IPS-NIHi11 (cell line): ENCODE results near the gene FRAS1.
"Not testable (repeated sequence)": the region's sequence is repeated elsewhere in the genome, so short reads cannot be mapped to it uniquely, and the experiment has no call there.

Source experiments
- DNase-seq: peaks from one replicate; pipeline ENCODE4 v3.0.0; 2012; ENCODE audit warnings: mixed read lengths, low spot score

FRAS1 gene

DNA sequence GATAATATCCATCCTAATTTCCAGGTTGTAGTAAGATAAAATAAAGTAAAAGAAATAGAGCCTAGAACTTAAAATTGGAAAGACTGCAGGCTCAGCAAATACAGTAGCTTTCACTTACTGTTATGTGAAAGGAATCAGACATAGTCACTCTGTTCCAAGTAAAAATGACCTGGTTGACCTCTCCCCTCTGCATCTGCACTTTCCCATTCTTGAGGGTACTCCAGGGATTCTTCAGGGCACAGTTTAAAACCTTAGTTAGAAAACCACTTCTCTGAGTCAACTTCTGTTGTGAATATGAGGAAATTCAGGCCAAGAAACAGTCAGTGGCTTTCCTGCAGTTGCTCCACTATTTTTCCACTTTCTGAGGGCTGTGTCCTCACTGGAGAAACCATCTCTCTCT lies 42.9 kb downstream of the FRAS1 start:
- no peak for DNase-seq

DNA sequence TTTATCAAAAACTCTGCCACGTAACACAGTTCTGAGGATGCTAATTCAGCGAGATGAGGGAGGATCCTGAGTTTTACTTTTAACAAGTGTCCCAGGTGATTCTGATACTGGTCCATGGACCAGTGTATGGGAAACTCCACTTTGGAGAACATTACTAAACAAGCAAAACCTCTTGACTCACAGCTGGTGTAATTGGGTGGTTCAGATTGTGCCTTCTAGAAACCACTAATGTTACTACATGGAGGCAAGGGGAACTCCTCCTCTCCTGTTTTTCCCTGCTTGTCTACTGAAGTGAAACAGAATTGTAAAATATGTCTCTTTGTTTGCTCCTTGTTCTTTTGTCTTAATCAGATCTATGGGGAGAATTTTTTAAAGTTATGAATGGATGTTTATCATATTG lies 62.6 kb downstream of the FRAS1 start:
- no peak for DNase-seq

DNA sequence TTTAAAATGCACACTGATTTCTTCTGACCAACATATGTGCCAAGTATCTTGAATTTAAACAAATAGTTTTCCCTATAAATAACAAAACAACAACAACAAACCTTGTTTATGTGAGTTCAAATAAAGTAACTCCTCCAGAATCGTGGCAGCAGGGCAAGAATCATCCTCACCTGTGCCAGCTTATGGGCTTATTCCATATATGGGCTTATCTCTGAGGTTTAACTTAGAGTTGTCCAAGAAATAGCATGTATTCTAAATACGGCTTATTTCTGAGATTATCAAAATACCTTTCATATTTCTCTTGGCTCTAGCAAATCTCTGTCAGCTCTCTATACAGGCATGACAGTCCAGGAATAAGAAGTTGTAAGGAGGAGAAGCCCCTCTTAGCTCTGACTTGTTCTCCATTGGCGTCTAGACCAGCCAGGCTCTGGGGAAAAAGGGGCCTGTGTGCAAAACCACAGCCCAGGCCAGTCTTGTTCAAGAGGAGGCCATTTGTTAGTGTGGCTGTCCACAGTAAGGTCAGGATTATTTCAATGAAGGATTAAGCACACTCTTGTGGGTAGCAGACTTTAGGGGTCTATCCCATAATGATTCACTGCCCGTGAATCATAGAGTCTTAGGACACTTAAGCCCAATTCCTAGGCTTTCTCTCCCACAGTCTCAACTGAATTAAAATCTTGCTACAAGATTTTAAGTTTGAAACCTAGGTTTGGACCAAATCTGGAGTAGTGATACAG lies 63.2 kb downstream of the FRAS1 start:
- no peak for DNase-seq

DNA sequence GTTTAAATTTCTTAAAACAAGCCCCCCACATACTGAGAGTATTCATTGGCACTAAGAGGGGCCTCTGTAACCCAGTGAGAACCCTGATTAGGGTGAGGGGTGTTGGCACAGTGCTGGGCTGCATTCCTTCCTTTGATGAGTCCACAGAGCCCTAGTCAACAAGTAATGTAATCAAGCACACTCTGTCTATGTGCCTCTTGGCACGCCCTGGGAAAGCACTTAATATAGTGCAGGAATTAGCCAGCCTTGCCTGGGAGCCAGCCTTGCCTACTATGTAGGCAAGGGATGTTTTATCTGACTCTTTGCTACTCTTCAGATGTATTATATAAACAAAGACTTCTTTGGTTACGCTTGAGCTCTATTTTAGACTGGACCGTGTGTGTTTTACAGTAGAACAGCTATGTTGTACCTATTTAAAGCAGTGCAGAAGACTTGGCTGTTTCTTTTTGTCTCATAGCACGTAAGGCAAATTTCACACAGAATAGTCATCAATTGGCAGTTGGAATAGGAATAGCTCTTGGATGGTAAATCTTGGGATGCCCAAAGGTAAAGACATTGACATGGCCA lies 64.3 kb downstream of the FRAS1 start:
- DNase-seq, result no peak

DNA sequence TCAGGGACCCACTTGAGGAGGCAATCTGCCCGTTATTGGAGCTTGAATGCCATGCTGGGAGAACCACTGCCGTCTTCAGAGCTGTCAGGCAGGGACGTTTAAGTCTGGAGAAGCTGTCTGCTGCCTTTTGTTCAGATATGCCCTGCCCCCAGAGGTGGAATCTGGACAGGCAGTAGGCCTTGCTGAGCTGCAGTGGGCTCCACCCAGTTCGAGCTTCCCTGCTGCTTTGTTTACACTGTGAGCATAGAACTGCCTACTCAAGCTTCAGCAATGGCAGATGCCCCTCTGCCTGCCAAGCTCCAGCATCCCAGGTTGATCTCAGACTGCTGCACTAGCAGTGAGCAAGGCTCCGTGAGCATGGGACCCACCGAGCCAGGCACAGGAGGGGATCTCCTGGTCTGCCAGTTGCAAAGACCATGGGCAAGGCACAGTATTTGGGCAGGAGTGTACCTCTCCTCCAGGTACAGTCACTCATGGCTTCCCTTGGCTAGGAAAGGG lies 68.8 kb downstream of the FRAS1 start:
- DNase-seq, result not testable (repeated sequence)

DNA sequence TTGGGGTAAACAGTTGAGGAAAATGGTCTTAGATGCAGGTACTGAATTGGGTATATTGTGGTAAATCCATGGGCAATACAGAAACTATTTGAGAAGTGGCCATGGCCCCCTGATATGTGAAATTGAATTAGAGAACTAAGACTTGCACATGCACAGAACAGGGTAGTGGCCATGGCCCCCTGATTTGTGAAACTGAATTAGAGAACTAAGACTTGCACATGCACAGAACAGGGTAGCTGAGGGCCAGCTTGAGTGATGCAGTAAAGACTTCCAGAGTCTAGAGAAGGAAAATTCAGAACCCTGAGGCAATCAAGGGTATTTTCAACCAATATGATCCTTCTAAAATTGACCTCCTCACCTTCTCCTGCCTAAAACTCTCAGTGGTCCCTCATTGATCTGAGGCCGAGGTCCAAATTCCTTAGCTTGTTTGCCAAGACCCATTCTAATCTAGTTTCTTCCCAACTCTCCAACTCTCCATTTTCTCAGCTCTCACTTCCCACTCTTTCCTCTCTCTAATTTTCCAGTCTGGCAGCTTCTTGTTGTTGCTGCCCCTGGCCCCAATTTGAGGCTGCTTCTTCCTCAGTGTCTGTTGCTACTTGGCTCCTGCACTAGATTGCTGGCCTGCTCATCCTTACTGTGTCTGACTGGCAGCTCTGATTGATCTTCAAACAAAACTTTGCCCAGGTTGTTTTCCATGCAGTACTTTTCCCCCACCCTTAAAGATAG lies 72.4 kb downstream of the FRAS1 start:
- DNase-seq, result no peak

DNA sequence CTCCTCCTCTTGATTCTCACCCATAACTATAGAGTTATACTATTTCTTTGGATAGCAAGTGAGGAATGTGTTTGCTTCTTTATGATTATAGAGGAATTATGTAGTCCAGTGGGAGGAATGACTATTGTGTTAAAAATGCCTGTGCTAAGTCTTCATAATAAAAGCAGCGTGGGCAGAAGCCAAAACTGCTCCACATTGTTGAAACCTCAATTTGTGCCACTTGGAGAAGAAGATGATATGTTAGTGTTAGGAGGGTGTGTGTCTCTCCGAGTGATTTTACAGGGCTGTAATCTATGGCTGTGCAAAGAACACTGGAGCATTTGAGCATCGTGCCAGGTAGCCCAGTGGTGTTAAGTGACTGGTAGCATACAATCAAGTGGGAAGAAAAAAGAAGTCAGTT lies 74.3 kb downstream of the FRAS1 start:
- DNase-seq, result no peak

DNA sequence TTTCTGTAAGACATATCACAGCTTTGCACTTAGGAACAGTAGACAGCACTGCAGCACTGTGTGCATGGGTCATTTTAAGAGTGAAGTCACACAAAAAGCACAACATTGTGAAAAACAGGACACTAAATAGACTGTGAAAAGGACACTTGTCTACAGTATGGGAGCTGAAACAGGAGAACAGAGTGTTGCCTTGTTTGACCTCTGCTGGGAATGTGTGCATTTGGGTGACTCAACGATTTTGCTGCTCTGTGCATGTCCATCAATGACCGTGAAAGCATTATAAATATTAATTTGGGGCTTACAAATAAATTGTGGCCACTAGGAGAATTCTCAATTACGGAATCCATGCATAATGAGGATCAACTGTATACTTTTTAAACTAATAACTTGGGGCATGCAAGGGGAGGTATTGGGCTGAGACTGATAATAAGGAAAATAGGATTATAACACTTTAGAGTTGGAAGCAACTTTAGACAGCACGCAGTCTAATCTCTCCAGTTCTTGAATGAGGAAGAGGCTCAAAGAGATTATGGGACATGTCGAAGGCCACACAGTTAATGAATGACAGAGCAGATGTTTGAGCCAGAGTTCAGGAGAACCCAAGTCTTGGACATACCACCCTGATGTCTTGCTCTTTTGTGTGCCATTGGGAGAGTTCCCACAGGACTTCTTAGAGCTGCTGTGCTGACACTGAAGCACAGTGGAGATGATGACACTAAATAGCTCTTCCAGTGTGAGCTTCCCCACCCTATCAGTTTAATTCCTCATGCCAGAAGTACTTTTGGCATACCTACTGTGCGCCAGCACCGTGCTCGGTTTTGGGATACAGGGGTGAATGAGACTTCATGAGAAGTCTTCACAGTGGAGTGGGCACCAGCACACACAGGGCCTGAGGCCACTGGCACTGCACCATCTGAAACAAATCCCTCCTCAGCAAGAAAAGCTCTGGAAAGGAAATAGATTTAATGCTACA lies 79.3 kb downstream of the FRAS1 start:
- DNase-seq, result no peak

DNA sequence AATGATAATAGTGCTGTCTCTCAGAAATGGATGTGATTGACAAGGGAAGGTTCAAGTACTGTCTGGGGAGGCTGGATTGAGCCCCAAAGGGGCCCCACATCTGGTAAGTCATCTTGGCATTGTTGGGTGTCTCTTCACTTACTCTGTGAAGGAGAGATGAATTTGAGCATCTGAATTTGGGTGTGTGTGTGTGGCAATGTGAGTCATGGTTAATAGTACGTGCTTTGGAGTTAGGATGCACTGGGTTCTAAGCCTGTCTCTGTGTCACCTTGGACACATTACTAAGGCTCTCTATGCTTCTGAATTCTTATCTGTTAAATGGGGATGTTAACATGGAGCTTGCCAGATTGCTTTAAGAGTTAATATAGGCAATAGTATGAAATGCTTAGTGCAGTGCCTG lies 80.4 kb downstream of the FRAS1 start:
- no peak for DNase-seq

DNA sequence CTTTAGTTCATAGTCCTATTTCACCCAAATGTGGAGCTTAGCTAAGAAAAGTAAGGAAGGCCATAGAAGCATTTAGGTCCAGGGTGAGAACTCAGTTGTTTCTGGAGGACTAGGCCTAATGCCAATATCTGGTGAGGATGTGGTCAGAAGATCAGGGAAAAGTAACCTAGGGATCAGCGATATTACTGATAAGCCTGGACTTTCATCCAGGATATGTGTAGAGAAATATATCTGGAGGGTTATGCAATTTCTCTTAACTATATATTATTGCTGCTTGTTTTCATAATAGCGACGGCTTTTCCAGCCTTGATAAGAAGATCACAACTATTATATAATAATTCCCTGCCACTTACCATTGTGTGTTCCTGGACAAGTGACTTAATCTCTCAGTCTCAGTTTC lies 81.1 kb downstream of the FRAS1 start:
- DNase-seq, result no peak

DNA sequence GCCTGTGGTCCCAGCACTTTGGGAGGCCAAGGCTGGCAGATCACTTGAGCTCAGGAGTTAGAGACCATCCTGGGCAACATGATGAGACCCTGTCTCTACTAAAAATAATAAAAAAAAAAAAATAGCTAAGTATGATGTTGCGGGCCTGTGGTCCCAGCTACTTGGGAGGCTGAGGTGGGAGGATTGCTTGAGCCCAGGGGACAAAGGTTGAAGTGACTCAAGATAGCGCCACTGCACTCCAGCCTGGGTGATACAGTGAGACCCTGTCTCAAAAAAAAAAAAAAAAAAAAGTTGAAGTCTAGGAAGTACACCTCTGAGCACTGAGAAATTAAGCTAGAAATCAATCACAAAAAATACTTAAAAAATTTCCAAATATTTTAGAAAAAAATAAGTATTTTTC lies 86.5 kb downstream of the FRAS1 start:
- DNase-seq, result no peak

DNA sequence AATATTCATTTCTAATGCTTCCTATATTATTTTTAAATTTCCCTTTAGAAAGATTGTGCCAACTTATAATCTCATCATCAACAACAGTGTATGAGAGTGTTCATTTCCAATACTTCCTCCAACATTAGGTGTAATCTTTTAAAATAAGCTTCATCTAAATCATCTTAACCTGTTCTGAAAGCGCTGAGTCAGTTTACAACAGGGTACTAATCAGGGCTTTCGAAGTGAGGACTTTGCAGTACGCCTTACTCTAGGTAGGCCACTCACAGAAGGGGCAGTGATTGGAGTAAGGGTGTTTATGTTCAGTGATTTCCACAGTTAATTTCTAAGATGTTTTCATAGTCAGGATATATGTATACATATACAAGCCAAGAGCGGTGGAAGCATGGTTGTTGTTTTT lies 87.9 kb downstream of the FRAS1 start:
- no peak for DNase-seq

DNA sequence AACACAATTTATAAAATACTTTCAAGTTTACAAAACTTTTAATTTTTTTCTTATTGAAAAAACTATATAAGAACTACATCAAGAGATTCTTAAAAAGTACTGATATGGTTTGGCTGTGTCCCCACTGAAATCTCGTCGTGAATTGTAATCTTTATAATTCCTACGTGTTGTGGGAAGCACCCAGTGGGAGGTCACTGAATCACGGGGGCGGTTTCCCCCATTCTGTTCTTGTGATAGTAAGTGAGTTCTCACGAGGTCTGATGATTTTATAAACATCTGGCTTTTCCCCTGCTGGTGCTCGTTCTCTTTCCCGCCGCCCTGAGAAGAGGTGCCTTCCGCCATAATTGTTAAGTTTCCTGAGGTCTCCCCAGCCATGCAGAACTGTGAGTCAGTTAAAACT lies 88.5 kb downstream of the FRAS1 start:
- no peak for DNase-seq

DNA sequence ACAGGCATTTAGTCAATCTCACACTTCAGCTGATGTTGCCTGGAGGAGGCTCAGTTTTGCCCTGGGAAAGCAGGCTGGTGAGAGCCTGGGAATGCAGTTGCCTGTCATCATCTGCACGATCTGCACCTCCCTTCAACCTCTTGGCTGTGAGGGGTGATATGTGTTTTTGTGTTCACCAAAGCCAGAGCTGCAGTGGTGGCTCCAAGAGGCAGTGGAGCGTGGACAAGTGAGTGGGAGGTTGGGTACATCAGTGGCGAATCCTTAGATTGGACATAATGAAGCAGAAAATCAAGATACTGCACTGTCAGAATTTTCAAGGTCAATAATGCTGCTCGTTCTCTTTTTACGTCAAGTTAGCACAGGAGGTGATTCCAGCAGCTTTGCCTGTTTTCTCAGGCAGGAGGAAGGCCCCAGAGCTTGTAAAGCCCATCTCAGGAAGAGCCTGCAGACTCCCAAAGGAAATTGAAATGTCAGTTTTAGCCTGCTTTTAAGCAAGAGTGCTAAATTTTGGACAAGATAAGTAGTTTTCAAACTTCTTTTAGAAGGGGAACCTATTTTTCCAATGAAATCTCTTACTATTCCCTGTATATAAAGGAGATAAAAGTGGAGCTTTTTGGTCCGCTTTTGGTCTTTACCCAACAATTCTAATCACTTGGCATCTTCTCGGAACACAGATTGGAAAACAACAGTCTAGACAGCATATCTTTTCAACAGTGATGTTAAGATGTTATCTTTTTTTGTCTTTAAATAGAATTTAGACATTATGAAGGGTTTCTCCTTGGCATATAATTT lies 92.8 kb downstream of the FRAS1 start:
- no peak for DNase-seq

DNA sequence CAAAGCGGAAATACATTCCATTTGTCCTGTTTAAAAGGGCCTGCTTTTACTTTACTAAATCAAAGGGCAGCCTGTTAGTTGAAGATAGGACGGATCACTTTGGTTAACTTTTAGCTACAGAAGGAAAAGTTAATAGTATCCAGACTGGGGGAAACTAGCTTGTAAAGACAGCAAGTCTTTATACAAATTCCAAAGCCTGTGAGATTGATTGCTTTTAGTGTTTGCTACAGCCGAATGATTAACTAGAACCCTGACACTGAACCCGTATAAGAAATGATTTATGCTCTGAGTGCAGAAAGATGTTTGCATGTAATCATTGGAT lies 93.4 kb downstream of the FRAS1 start:
- DNase-seq, result no peak

DNA sequence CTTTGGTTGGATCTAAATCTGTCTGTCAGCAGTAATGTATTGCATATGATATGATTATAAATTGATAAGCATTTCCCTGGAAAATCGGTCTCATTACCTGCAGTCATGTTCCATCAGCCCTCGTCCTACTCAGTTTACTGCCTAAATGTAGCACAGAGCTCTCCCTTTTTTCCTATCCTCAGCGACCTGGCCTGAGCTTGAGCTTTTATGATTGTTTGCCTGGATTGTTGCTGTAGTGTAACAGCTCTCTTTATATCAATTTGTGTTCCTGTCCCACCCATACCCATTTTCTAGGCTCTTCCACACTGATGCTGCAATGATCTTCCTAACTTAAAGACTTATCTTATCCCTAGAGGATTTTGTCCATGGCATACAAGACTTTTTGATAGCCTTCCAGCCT lies 95.7 kb downstream of the FRAS1 start:
- no peak for DNase-seq

DNA sequence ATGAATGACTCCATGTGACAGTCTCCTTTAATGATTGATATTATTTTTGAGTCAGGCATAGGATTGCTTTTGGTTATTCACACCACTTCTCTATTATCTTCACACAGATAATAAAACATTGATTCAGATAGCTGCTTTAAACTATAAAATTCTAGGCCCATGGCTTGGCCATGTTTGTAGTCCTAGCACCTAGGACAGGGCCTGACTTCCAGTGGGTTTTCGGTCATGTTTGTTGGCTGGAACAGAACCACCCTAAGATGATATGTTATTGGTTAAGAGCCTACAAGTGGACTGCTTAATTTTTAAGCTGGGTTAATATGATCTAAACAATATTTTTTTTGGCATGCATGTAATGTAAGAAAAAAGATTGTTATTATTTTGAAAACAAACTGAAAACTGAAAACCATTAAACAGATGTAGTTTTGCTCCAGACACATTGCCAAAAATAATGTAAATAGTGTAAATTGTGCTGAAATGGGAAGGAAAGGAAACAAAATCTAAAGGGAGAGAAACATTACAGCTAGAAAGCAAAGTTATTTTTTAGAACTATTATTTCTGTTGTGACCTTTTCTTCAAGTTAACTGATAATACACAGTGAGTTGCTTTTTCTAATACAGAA lies 98.0 kb downstream of the FRAS1 start:
- DNase-seq, result no peak

DNA sequence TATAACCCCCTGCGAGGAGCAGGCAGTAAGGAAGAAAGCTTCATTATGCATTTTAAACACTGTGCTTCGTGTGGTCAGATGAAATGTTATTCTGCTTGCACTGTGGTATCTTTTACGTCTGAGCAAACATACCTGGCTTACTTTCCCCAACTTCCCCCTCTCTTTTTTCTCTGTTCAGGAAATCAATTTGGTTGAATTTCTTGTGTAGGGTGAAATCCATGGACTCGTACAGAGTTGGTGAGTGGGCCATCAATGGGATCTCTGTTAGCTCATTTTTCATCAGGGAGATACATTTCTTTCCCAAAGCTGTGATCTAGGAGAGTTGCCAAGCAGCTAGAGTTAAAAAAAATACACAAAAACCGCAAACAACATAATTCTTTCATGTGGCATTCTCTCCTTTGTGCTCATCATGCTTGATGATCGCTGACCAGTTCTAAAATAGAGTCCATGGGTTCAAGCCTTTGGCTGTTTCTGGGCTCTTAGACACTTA lies 98.5 kb downstream of the FRAS1 start:
- no peak for DNase-seq

DNA sequence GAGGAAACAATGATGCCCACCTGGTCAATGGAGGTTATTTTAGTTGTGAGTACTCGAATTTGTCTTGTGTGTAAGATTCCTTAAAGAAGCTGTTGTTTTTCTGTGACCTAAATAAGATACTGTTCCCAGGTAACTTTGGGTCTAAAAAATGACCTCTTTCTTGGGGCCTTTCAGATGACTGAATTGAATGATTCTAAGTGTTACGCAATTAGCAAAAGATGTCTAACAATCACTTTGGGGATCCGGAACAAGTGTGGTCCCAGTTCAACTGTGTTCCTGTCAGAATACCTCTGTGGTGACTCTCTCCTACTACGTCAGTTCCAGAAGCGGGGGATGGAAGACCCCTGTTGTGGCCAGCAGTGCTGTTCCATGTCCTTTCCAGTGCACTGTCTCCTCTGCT lies 99.4 kb downstream of the FRAS1 start:
- no peak for DNase-seq

DNA sequence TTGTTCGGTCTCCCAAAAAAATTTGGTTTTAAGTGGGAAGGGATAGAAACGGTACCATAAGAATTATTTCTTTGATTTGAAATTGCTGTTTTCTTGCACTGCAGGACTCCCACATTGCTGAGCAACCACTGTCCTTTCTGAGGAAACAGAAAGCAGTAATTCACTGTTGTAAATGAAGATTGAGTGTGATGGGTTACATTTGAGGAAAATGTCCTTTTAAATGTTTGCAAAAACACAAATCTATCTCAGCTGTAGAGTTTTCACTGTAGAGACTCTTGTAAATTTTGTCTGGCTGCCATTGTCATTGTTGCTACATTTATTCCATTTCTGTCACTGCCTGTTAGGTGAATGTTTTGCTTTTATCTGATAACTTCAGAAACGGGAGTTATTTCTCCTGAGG lies 105.2 kb downstream of the FRAS1 start:
- DNase-seq, result no peak

DNA sequence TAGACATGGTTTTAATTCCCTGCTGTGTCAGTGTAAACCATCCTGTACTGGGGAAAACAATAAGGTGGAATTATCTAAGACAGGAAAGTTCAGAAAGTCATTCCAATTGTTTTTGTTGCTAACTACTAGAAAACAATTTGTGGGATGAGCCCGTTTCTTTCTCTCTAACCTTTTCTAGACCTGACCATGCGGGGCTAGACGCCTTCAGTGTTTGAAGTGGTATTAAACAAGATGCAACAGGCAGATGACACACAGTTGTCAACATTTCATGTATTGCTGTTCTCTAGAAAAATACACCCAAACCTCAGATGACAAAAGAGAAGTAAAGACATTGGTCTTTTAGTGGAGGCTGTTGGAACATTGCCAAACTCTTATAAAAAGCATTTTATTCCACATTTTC lies 105.7 kb downstream of the FRAS1 start:
- DNase-seq, result no peak
